HEK293T (cell line): Measurements from ENCODE around the gene EDRF1.

Source experiments
- CTCF ChIA-PET: fragments of 350-600 bp; formaldehyde crosslinking; extraction: SDS; loops from one replicate; lab custom pipeline; 2021; ENCODE audit warnings: antibody characterized with exemption, inconsistent platforms; lab: Yijun Ruan, JAX
- POLR2A ChIA-PET: fragments of 350-600 bp; formaldehyde crosslinking; extraction: SDS; loops from one replicate; lab custom pipeline; 2020; ENCODE audit warnings: antibody characterized with exemption, inconsistent platforms; lab: Yijun Ruan, JAX
- DNase-seq: peaks from one replicate; pipeline ENCODE4 v3.0.0; 2012; ENCODE audit warnings: mixed read lengths; ENCODE audit errors: extremely low spot score
- ARNT ChIP-seq: fragments of 450-650 bp; IDR thresholded peaks from 2 replicates; pipeline ENCODE4 v1.6.1; 2017; ENCODE audit warnings: mild to moderate bottlenecking
- BHLHE40 ChIP-seq: fragments of 450-650 bp; IDR thresholded peaks from 2 replicates; pipeline ENCODE4 v1.6.1; 2016; ENCODE audit warnings: mild to moderate bottlenecking, moderate library complexity, borderline replicate concordance
- CTBP1 ChIP-seq: fragments of 450-650 bp; IDR thresholded peaks from 2 replicates; pipeline ENCODE4 v1.6.1; 2016; ENCODE audit warnings: borderline replicate concordance
- ELF4 ChIP-seq: fragments of 450-650 bp; IDR thresholded peaks from 2 replicates; pipeline ENCODE4 v1.6.1; 2017; ENCODE audit warnings: antibody characterized with exemption
- FOXA1 ChIP-seq: fragments of 450-650 bp; IDR thresholded peaks from 2 replicates; pipeline ENCODE4 v1.6.1; 2016; ENCODE audit warnings: mild to moderate bottlenecking
- FOXK2 ChIP-seq: fragments of 450-650 bp; IDR thresholded peaks from 2 replicates; pipeline ENCODE4 v1.6.1; 2016; ENCODE audit warnings: mild to moderate bottlenecking
- FOXM1 ChIP-seq: fragments of 450-650 bp; IDR thresholded peaks from 2 replicates; pipeline ENCODE4 v1.6.1; 2017; ENCODE audit warnings: mild to moderate bottlenecking, borderline replicate concordance
- HDGF ChIP-seq: fragments of 450-650 bp; IDR thresholded peaks from 2 replicates; pipeline ENCODE4 v1.6.1; 2017; ENCODE audit warnings: antibody characterized with exemption, borderline replicate concordance
- L3MBTL2 ChIP-seq: fragments of 450-650 bp; conservative IDR thresholded peaks from 2 replicates; pipeline ENCODE4 v1.6.1; 2016; ENCODE audit warnings: mild to moderate bottlenecking
- LEF1 ChIP-seq: fragments of 450-650 bp; IDR thresholded peaks from 2 replicates; pipeline ENCODE4 v1.6.1; 2017; ENCODE audit warnings: mild to moderate bottlenecking, borderline replicate concordance
- NFRKB ChIP-seq: fragments of 450-650 bp; IDR thresholded peaks from 2 replicates; pipeline ENCODE4 v1.6.1; 2016; ENCODE audit warnings: mild to moderate bottlenecking, moderate library complexity
- PKNOX1 ChIP-seq: fragments of 450-650 bp; IDR thresholded peaks from 2 replicates; pipeline ENCODE4 v1.6.1; 2016
- SP1 ChIP-seq: fragments of 450-650 bp; IDR thresholded peaks from 2 replicates; pipeline ENCODE4 v1.6.1; 2017
- SUZ12 ChIP-seq: fragments of 450-650 bp; IDR thresholded peaks from 2 replicates; pipeline ENCODE4 v1.6.1; 2016; ENCODE audit warnings: mild to moderate bottlenecking
- TARDBP ChIP-seq: fragments of 450-650 bp; IDR thresholded peaks from 2 replicates; pipeline ENCODE4 v1.6.1; 2016
- ZNF384 ChIP-seq: fragments of 450-650 bp; IDR thresholded peaks from 2 replicates; pipeline ENCODE4 v1.6.1; 2016

Gene EDRF1

GRCh38 chr10:125799451-125800182, 80.1 kb downstream of the EDRF1 start:
- POLR2A ChIA-PET, result no interaction called here
- CTCF ChIA-PET, result no interaction called here
- TF ChIP-seq CTBP1, result no peak
- no peak for TF ChIP-seq ZNF384
- no peak for TF ChIP-seq LEF1
- DNase-seq, result no peak

- ChIA-PET POLR2A (no interaction called here), CTCF (no interaction called here)
- DNase-seq, result no peak
- TF ChIP-seq SUZ12, result no peak
- no peak for TF ChIP-seq FOXK2
- no peak for TF ChIP-seq ELF4
These were observed 82.1 kb downstream of the EDRF1 start for GRCh38 chr10:125801574-125801973.

GRCh38 chr10:125802131-125802530, 82.6 kb downstream of the EDRF1 start:
- no peak for DNase-seq
- ChIA-PET POLR2A (no interaction called here), CTCF (interaction anchor here (0.6 kb wide), 1 partner anchor 1011 kb away, joined by 3 read pairs; no protein-coding TSS in a partner anchor)
- TF ChIP-seq FOXM1 (no peak), ELF4 (no peak), L3MBTL2 (no peak), HDGF (no peak), SP1 (no peak), ZNF384 (no peak), BHLHE40 (no peak), ARNT (no peak), FOXK2 (no peak), LEF1 (no peak), SUZ12 (no peak), PKNOX1 (no peak)

GRCh38 chr10:125802739-125803138, 83.2 kb downstream of the EDRF1 start:
- no peak for DNase-seq
- TF ChIP-seq SUZ12 (no peak), NFRKB (no peak), PKNOX1 (no peak), TARDBP (no peak), FOXK2 (no peak), FOXM1 (no peak), BHLHE40 (no peak), L3MBTL2 (no peak)
- ChIA-PET POLR2A (no interaction called here), CTCF (interaction anchor here (0.6 kb wide), 1 partner anchor 1011 kb away, joined by 3 read pairs; no protein-coding TSS in a partner anchor)

- DNase-seq, result no peak
- POLR2A ChIA-PET, result interaction anchor here (2.5 kb wide), 1 partner anchor 15 kb away, joined by 7 read pairs; the partner anchor contains the start of genes BCCIP and UROS
- CTCF ChIA-PET, result no interaction called here
- TF ChIP-seq FOXM1, result no peak
- no peak for TF ChIP-seq HDGF
- TF ChIP-seq ELF4, result no peak
- TF ChIP-seq CTBP1, result no peak
- TF ChIP-seq FOXK2, result no peak
- TF ChIP-seq ZNF384, result no peak
- TF ChIP-seq L3MBTL2, result no peak
- no peak for TF ChIP-seq TARDBP
These were observed 88.5 kb downstream of the EDRF1 start for GRCh38 chr10:125808047-125808446.

- TF ChIP-seq FOXA1 (no peak), FOXM1 (no peak), NFRKB (no peak), ZNF384 (no peak), ARNT (no peak), PKNOX1 (no peak), LEF1 (no peak), TARDBP (no peak), CTBP1 (no peak), SP1 (no peak), L3MBTL2 (no peak), FOXK2 (no peak), SUZ12 (no peak), BHLHE40 (no peak), HDGF (no peak), ELF4 (no peak)
- ChIA-PET POLR2A (no interaction called here), CTCF (no interaction called here)
- peak; percentile 9 for DNase-seq
These were observed 91.7 kb downstream of the EDRF1 start for GRCh38 chr10:125811251-125811650.

GRCh38 chr10:125812128-125812750, 92.7 kb downstream of the EDRF1 start:
- ChIA-PET CTCF (no interaction called here), POLR2A (no interaction called here)
- no peak for DNase-seq
- no peak for TF ChIP-seq TARDBP
- no peak for TF ChIP-seq SP1
- TF ChIP-seq CTBP1, result no peak
- TF ChIP-seq SUZ12, result no peak
- TF ChIP-seq FOXK2, result no peak
- no peak for TF ChIP-seq FOXM1
- no peak for TF ChIP-seq ELF4
- no peak for TF ChIP-seq NFRKB
